Activated CD4-positive, alpha-beta T cell treated with anti-CD3 and anti-CD28 coated beads, Interleukin-2, Interleukin-6, amounts not matched to agents 100 ng/mL and 50 ng/mL, durations not matched to agents 16 hours and 8 hours (primary cell): ENCODE measurements around the gene BHMT2.

Source experiments
- DNase-seq: peaks from one replicate; pipeline ENCODE4 v3.0.0-alpha.2; 2020

The BHMT2 gene

DNA sequence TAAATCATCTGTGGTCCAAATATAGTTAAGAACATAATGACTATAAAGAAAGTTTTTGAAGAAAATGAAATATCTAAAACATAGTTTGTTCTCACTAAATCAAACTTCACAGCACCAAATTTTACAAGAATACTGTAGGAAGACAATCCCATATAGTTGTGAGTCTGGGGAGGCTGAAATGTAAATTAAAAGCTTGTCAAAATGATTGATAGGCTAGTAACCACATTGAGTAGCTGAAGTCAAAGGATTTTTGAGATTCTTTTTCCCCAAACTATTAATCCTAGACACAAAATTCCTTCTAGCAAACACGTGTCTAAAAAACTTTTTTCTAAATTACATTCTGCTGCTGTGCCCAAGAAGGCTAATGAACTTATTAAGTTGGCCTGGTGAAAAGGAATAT, 55.0 kb downstream of the BHMT2 start:
- DNase-seq: no peak

DNA sequence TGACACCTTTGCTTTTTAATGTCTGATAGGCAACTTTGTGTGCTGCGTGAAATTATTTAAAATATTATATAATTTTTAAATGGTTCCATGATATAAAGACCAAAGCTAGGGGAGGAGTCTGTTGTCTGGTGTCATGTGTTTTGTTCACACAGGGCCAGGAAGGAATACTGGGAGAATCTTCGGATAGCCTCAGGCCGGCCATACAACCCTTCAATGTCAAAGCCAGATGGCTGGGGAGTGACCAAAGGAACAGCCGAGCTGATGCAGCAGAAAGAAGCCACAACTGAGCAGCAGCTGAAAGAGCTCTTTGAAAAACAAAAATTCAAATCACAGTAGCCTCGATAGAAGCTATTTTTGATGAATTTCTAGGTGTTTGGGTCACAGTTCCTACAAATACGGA, 61.2 kb downstream of the BHMT2 start:
- no peak for DNase-seq

DNA sequence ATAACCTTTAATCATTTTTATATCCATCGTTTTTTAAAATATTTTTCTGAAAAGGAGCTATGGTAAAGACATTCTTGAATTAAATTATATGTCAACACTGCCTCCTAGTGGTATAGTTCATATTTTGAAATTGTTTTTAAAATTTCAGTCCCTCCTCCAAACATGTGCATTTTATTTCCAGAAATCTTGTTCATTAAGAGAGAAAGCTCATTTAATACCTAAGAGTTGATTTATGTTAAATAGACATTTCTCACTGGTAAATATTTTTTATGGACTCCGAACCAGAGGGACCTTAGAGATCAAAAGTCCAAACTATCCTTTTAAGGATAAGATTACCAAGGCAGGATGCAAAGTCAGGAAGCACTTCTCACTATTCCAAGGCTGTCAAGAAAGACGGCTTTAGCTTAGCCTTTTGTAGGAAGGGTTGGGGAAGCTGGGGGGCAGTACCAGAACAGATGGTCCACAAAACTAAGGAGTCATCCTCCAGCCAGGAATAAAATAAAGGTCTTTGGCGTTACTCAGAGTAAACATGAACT, 63.6 kb downstream of the BHMT2 start:
- peak; percentile 54 for DNase-seq

DNA sequence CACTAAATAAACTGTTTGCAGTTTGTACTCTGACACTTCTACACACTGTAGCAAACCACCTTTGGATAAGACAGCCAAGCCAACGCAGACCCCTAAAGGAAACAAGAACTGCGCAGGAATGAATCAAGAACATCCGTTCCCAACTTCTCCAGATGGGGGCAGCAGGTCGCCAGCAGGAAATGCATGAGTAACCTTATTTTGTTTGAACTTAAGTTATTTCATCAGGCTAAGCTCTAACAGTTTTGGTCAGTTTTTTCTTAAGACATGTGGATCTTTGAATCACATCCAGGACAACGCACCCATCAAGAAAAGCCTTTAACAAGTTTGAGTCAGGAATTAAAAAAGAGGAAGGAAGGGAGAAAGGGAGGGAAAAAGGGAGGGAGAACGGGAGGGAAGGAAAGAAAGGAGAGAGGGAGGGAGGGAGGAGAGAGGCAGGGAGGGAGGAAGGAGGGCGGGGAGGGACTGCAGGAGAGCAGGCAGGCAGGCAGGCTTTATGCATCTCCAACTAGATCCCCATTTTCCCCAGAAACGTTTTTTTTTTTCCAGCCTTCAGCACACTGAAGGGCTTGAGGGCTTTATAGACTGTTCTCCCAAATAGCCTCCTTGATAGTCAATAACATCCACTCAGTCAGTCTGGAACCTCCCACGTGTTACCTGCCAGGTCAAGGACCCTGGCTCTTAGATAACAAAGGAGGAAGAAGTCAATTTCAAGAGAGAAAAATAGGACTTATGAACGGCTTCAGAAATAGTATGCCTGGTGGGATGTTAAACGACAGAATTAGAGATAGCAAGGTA, 64.3 kb downstream of the BHMT2 start:
- peak; percentile 76 for DNase-seq

DNA sequence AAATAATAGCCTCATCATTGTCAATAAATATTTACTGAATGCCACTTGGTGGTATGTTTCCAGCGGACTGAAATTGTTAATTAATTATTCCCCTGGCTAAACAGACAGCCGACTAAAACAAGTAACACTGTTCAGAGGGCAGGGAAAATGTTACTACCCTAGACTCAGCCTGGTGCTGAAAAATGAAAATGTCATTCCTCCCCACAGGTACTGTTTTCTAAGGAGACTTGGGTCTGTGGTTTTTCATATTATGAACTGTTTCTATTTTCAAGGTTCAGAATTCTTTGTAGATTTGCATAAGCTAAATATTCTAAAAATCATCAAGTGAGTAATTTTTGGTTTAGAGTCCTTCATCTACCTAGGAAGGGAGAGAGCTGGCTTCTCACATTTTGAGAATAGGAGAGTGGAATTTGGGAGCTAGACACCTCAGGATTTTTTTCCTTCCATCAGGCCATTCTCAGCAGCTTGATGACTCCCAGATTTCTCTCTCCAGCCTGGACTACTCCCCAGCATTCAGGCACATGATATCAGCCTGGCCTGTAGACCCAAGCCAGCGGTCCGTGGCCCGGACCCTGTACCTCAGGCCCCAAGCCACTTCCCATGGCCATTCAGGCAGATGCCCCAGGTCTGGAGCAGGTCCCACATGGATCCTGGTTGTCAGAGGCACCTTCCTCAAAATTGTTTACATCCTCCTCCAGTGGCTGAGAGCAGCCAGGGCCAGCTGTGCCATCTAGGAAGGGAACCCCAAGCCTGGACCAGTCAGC, 66.4 kb downstream of the BHMT2 start:
- no peak for DNase-seq

- no peak for DNase-seq
Measured at GRCh38 chr5:79136618-79137017, 67.1 kb downstream of the BHMT2 start.
